Measurements from ENCODE around the gene DAGLA.

DAGLA gene

GRCh38 chr11:61769946-61770683 is 89.9 kb downstream of the DAGLA start:
- no peaks in the 10 kb centered on the region for H3K79me2 ChIP-seq (ENCODE audit: low read length)
- no peaks in the 10 kb centered on the region for H3K9me3 ChIP-seq (replicated peaks; ENCODE audit: insufficient read depth, low read length)
- peaks cover 35% of the 10 kb centered on the region for H3K27me3 ChIP-seq (replicated peaks; ENCODE audit: insufficient read depth, low read length)
- H3F3A ChIP-seq (ENCODE audit: insufficient read depth, low read length) = no peaks in the 10 kb centered on the region
- H3K9ac ChIP-seq (ENCODE audit: low read length) = no peak overlapping the region
- no peak overlapping the region for H3K4me2 ChIP-seq (ENCODE audit: low read depth, low read length)
- no peaks in the 10 kb centered on the region for H3K4me1 ChIP-seq (ENCODE audit: low read length)
- no peak overlapping the region for H3K27ac ChIP-seq (ENCODE audit: low read length)
- no peaks in the 10 kb centered on the region for H3K36me3 ChIP-seq (replicated peaks; ENCODE audit: insufficient read depth, low read length)
- TF ChIP-seq EZH2phosphoT487 (IDR thresholded peaks at IDR 0.05; ENCODE audit: low read length) (no peak), EZH2 (optimal IDR thresholded peaks at IDR 0.05; ENCODE audit: low read depth, low read length) (no peak), CTCF (IDR thresholded peaks at IDR 0.05; ENCODE audit: low read length) (no peak)
- no peaks in the 10 kb centered on the region for H4K20me1 ChIP-seq (ENCODE audit: insufficient read depth, low read length)
- DNase-seq = no peak
- H3K4me3 ChIP-seq (ENCODE audit: low read length) = no peak overlapping the region
- no peak overlapping the region for H2AFZ ChIP-seq (ENCODE audit: low read length)
- no peaks in the 10 kb centered on the region for H3K9me2 ChIP-seq (replicated peaks; ENCODE audit: insufficient read depth, low read length)

GRCh38 chr11:61771195-61771894 is 91.2 kb downstream of the DAGLA start:
- H3K4me2 ChIP-seq (ENCODE audit: low read depth, low read length) = no peak overlapping the region
- no peak overlapping the region for H3K27ac ChIP-seq (ENCODE audit: low read length)
- H2AFZ ChIP-seq (ENCODE audit: low read length) = no peak overlapping the region
- no peaks in the 10 kb centered on the region for H3F3A ChIP-seq (ENCODE audit: insufficient read depth, low read length)
- H3K79me2 ChIP-seq (ENCODE audit: low read length) = no peaks in the 10 kb centered on the region
- H4K20me1 ChIP-seq (ENCODE audit: insufficient read depth, low read length) = no peaks in the 10 kb centered on the region
- H3K4me1 ChIP-seq (ENCODE audit: low read length) = no peaks in the 10 kb centered on the region
- TF ChIP-seq CTCF (IDR thresholded peaks at IDR 0.05; ENCODE audit: low read length) = no peak
- no peak for TF ChIP-seq EZH2 (optimal IDR thresholded peaks at IDR 0.05; ENCODE audit: low read depth, low read length)
- TF ChIP-seq EZH2phosphoT487 (IDR thresholded peaks at IDR 0.05; ENCODE audit: low read length) = no peak
- H3K27me3 ChIP-seq (replicated peaks; ENCODE audit: insufficient read depth, low read length) = peaks cover 31% of the 10 kb centered on the region
- no peak for DNase-seq
- no peaks in the 10 kb centered on the region for H3K9me2 ChIP-seq (replicated peaks; ENCODE audit: insufficient read depth, low read length)
- H3K4me3 ChIP-seq (ENCODE audit: low read length) = no peak overlapping the region
- H3K9me3 ChIP-seq (replicated peaks; ENCODE audit: insufficient read depth, low read length) = no peaks in the 10 kb centered on the region
- no peaks in the 10 kb centered on the region for H3K36me3 ChIP-seq (replicated peaks; ENCODE audit: insufficient read depth, low read length)
- no peak overlapping the region for H3K9ac ChIP-seq (ENCODE audit: low read length)

GRCh38 chr11:61771985-61772455 is 91.8 kb downstream of the DAGLA start:
- Histone ChIP-seq H3K27ac (ENCODE audit: low read length) (no peak overlapping the region), H3K36me3 (replicated peaks; ENCODE audit: insufficient read depth, low read length) (no peaks in the 10 kb centered on the region), H3K9me3 (replicated peaks; ENCODE audit: insufficient read depth, low read length) (no peaks in the 10 kb centered on the region), H3K4me2 (ENCODE audit: low read depth, low read length) (no peak overlapping the region), H3K4me1 (ENCODE audit: low read length) (no peaks in the 10 kb centered on the region), H2AFZ (ENCODE audit: low read length) (no peak overlapping the region), H3K9me2 (replicated peaks; ENCODE audit: insufficient read depth, low read length) (no peaks in the 10 kb centered on the region), H3K4me3 (ENCODE audit: low read length) (no peak overlapping the region), H3K9ac (ENCODE audit: low read length) (no peak overlapping the region), H3K27me3 (replicated peaks; ENCODE audit: insufficient read depth, low read length) (peaks cover 26% of the 10 kb centered on the region), H4K20me1 (ENCODE audit: insufficient read depth, low read length) (no peaks in the 10 kb centered on the region), H3K79me2 (ENCODE audit: low read length) (no peaks in the 10 kb centered on the region), H3F3A (ENCODE audit: insufficient read depth, low read length) (no peaks in the 10 kb centered on the region)
- TF ChIP-seq EZH2phosphoT487 (IDR thresholded peaks at IDR 0.05; ENCODE audit: low read length) = no peak
- TF ChIP-seq EZH2 (optimal IDR thresholded peaks at IDR 0.05; ENCODE audit: low read depth, low read length) = no peak
- TF ChIP-seq CTCF (IDR thresholded peaks at IDR 0.05; ENCODE audit: low read length) = no peak
- no peak for DNase-seq

Data from MM.1S (cell line).